Loucy (cell line): ENCODE results near the gene BCR.

ENCODE experiments used
- H2AFZ ChIP-seq: fragments of 200-600 bp; sonication (generic); 2 replicates; pipeline ENCODE4 v1.6.0; 2016; ENCODE audit warnings: antibody characterized with exemption, mild to moderate bottlenecking, low read length, moderate library complexity
- H3F3A ChIP-seq: fragments of 200-600 bp; 2 replicates; pipeline ENCODE4 v1.6.0; 2016; ENCODE audit warnings: antibody characterized with exemption, low read depth, mild to moderate bottlenecking
- H3K27me3 ChIP-seq: fragments of 200-600 bp; sonication (generic); 2 replicates; pipeline ENCODE4 v1.6.1; 2014; ENCODE audit warnings: low read length, mild to moderate bottlenecking; ENCODE audit not compliant: insufficient read depth, poor library complexity, severe bottlenecking
- H3K36me3 ChIP-seq: fragments of 200-600 bp; sonication (generic); 2 replicates; pipeline ENCODE4 v1.6.1; 2016; ENCODE audit warnings: low read length; ENCODE audit not compliant: insufficient read depth
- H3K4me1 ChIP-seq: fragments of 200-600 bp; sonication (generic); 2 replicates; pipeline ENCODE4 v1.5.1; 2014; ENCODE audit warnings: low read length, mild to moderate bottlenecking; ENCODE audit not compliant: insufficient read depth, poor library complexity, severe bottlenecking
- H3K4me2 ChIP-seq: fragments of 200-600 bp; sonication (generic); 2 replicates; pipeline ENCODE4 v1.6.0; 2014; ENCODE audit warnings: antibody characterized with exemption, low read length, low read depth, mild to moderate bottlenecking; ENCODE audit not compliant: poor library complexity, severe bottlenecking
- H3K4me3 ChIP-seq: fragments of 200-600 bp; sonication (generic); 2 replicates; pipeline ENCODE4 v1.5.1; 2014; ENCODE audit warnings: low read length, mild to moderate bottlenecking, mixed read lengths; ENCODE audit not compliant: poor library complexity, severe bottlenecking
- H3K79me2 ChIP-seq: fragments of 200-600 bp; sonication (generic); 2 replicates; pipeline ENCODE4 v1.6.1; 2014; ENCODE audit warnings: low read length; ENCODE audit not compliant: insufficient read depth
- H3K9ac ChIP-seq: fragments of 200-600 bp; sonication (generic); 2 replicates; pipeline ENCODE4 v1.6.0; 2014; ENCODE audit warnings: mild to moderate bottlenecking, low read depth, low read length, moderate library complexity; ENCODE audit not compliant: poor library complexity, severe bottlenecking
- H3K9me2 ChIP-seq: fragments of 200-600 bp; sonication (generic); replicated peaks from 2 replicates; pipeline ENCODE4 v1.6.1; 2016; ENCODE audit warnings: low read depth, low read length, mixed read lengths
- H3K9me3 ChIP-seq: fragments of 200-600 bp; sonication (generic); 2 replicates; pipeline ENCODE4 v1.6.1; 2014; ENCODE audit warnings: mild to moderate bottlenecking, antibody characterized with exemption, low read length, low read depth; ENCODE audit not compliant: insufficient read depth
- H4K20me1 ChIP-seq: fragments of 200-600 bp; sonication (generic); 2 replicates; pipeline ENCODE4 v1.6.0; 2014; ENCODE audit warnings: antibody characterized with exemption, low read length, mild to moderate bottlenecking; ENCODE audit not compliant: insufficient read depth, poor library complexity, severe bottlenecking
- EZH2phosphoT487 ChIP-seq: fragments of 200-600 bp; IDR thresholded peaks from 2 replicates; pipeline ENCODE4 v1.6.1; 2018; ENCODE audit warnings: antibody characterized with exemption, mild to moderate bottlenecking, moderate library complexity, borderline replicate concordance
- TF ChIP-seq, protein P1 (sequence below): fragments of 200-600 bp; sonication (generic); conservative IDR thresholded peaks from 2 replicates; pipeline ENCODE4 v1.5.1; 2014; ENCODE audit warnings: mild to moderate bottlenecking, antibody characterized with exemption, low read length

Gene BCR

DNA sequence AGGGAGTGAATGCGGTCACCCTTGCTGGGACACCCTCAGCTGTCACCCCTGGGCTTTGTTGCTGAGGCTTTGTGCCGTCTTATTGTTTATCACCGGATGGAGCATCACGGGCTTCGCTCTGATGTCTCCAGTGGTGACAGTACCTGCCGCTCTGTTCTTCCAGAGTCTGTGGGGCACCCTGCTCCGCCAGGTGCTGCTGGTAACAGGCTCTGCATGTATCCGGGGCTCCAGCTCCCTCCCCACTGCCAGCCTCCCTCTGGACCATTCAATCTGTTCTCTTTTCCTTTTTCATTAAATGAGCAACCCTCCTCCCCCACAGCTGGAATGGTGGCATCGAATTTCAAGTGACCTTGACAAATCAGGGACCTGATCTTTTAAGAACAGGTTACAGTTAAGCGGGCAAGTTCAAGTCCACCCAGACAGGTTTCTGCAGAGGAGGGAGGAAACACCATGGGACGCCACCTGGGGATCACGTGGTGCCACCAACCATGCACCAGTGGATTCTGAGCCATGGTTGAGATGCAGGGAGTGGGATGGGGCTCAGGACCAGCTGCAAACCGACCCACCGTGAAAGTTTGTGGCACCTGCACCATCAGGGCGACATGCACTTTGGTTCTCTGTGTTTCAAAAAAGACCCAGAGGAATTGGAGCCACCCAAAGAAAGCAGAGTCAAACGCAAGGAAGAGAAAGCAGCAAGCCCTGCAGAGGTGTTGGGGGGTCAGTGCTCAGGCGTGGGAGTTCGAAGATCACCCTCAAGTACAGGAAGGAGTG is 89.3 kb downstream of the BCR start:
- Histone ChIP-seq H2AFZ (no peak overlapping the region), H3K79me2 (peaks cover 9% of the 10 kb centered on the region; the same call in 1 of the 2 replicates), H3K9me3 (no peaks in the 10 kb centered on the region), H3K4me2 (no peak overlapping the region), H3K4me3 (no peak overlapping the region), H4K20me1 (peaks cover 22% of the 10 kb centered on the region), H3K36me3 (peaks cover 99% of the 10 kb centered on the region; the same call in 1 of the 2 replicates), H3K4me1 (no peaks in the 10 kb centered on the region), H3K27me3 (no peaks in the 10 kb centered on the region), H3K9ac (no peak overlapping the region), H3F3A (no peaks in the 10 kb centered on the region), H3K9me2 (no peaks in the 10 kb centered on the region)
- TF ChIP-seq EZH2phosphoT487 = no peak
- TF ChIP-seq, protein P1, sequence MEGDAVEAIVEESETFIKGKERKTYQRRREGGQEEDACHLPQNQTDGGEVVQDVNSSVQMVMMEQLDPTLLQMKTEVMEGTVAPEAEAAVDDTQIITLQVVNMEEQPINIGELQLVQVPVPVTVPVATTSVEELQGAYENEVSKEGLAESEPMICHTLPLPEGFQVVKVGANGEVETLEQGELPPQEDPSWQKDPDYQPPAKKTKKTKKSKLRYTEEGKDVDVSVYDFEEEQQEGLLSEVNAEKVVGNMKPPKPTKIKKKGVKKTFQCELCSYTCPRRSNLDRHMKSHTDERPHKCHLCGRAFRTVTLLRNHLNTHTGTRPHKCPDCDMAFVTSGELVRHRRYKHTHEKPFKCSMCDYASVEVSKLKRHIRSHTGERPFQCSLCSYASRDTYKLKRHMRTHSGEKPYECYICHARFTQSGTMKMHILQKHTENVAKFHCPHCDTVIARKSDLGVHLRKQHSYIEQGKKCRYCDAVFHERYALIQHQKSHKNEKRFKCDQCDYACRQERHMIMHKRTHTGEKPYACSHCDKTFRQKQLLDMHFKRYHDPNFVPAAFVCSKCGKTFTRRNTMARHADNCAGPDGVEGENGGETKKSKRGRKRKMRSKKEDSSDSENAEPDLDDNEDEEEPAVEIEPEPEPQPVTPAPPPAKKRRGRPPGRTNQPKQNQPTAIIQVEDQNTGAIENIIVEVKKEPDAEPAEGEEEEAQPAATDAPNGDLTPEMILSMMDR = no peak

DNA sequence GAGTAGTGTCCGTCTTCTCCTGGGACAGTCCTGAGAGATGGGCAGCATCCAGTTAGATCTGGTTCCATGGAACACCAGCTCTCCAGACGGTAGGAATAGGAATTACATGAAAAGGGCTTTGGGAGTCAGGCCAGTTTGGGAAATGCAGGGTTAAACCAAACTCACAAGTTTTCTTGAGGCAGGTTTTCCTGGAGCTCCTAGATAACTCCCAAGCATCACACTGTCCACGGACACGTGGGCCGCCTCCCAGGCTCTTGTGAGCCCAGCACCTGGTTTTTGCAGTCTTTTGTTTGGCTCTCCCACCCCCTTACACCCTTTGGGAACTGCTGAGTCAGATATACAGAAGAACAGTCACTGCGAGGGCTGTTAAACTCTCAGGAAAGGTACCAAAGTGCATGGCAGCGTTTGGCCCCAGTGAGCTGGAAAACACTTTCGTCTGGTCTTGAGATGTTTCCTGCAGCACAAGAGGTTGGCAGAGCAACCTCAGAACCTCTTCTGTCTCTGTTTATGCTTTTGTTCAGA is 90.0 kb downstream of the BCR start:
- no peaks in the 10 kb centered on the region for H3K9me2 ChIP-seq
- H2AFZ ChIP-seq = no peak overlapping the region
- no peaks in the 10 kb centered on the region for H3K9me3 ChIP-seq
- peaks cover 17% of the 10 kb centered on the region for H4K20me1 ChIP-seq
- no peak overlapping the region for H3K4me2 ChIP-seq
- TF ChIP-seq, protein P1 = no peak
- no peak for TF ChIP-seq EZH2phosphoT487
- H3K9ac ChIP-seq = no peak overlapping the region
- H3K4me3 ChIP-seq = no peak overlapping the region
- H3K4me1 ChIP-seq = no peaks in the 10 kb centered on the region
- H3K36me3 ChIP-seq = peaks cover 98% of the 10 kb centered on the region; the same call in 1 of the 2 replicates
- H3K27me3 ChIP-seq = no peaks in the 10 kb centered on the region
- peaks cover 9% of the 10 kb centered on the region; the same call in 1 of the 2 replicates for H3K79me2 ChIP-seq
- no peaks in the 10 kb centered on the region for H3F3A ChIP-seq

DNA sequence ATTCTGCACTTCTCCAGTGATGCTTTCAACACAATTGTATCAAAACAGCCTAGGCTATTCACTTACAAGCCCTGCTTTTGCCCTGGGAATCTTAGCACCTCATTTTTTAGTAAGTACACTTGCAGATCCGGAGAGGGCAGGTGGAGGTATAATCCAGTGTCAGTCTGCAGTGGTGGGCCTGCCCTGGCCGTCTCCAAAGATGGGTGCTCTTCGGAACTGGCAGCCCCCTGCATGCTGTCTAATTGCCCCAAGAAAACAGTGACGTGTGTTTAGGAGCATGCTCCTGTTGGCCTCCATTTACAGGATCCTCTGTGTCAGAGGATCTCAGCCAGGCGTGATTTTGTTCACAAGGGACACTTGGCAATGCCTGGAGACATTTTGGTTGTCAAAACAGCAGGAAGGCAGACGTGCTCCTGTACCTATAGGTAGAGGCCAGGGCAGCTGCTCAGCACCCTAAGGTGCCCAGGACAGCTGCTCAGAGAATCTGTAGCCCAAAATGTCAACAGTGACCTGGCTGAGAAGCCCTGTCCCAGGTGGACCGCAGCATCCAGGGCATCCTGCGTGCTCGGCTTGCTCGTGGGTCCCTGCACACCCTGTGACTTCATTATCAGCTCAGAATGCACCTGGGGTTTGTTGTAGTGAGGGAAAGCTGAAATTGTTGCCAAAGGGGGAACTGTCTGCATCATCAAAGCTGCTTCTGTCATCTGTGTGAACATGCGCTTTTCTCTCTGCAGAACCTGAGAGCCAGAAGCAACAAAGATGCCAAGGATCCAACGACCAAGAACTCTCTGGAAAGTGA is 90.7 kb downstream of the BCR start:
- H3K27me3 ChIP-seq = no peaks in the 10 kb centered on the region
- H3K4me1 ChIP-seq = no peaks in the 10 kb centered on the region
- H3K9ac ChIP-seq = no peak overlapping the region
- no peaks in the 10 kb centered on the region for H3K9me2 ChIP-seq
- no peak for TF ChIP-seq EZH2phosphoT487
- no peak overlapping the region for H3K4me3 ChIP-seq
- no peak overlapping the region for H3K4me2 ChIP-seq
- peaks cover 9% of the 10 kb centered on the region; the same call in 1 of the 2 replicates for H3K79me2 ChIP-seq
- H3K9me3 ChIP-seq = no peaks in the 10 kb centered on the region
- no peaks in the 10 kb centered on the region for H3F3A ChIP-seq
- H2AFZ ChIP-seq = no peak overlapping the region
- peaks cover 98% of the 10 kb centered on the region; the same call in 1 of the 2 replicates for H3K36me3 ChIP-seq
- H4K20me1 ChIP-seq = peaks cover 10% of the 10 kb centered on the region
